Inferior parietal cortex (tissue), 1 donor: ENCODE measurements around the gene KDM1B.

Source experiments
- DNase-seq: peaks from one replicate; pipeline ENCODE4 v3.0.0-alpha.2; 2016; ENCODE audit errors: extremely low spot score

The KDM1B gene

DNA sequence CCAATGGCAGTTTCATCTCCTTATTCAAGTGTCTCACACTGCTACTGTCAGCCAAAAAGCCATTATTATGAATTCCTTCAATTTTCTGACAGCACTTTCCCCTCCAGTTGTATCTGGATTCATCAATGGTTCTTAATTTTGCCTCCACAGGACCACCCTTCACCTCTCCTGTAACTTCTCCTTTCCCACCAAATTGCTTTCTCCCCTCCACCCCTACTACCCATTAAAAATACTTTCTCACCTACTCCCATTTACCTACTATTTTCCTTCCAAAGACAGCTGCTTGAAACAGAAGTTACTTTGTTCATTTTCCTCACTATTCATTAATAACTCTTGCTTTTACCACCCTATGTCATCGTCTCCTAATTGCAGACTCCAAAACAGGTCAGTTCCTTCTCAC lies 79.3 kb downstream of the KDM1B start:
- no peak for DNase-seq

DNA sequence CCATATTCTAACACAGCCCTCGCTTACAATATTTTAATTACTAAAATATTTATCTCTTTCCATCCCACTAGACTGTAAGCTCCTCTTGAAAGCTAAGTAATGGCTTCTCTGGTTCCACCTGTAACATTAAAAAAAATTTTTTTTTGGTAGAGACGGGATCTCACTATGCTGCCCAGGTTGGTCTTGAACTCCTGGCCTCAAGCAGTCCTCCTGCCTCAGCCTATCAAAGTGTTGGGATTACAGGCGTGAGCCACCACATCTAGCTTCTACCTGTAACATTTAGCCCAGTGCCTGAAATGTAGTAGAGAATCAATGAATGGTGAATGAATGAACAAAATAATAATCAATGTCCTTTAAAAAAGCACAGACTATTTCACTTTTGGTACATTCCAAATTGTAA lies 80.3 kb downstream of the KDM1B start:
- no peak for DNase-seq

DNA sequence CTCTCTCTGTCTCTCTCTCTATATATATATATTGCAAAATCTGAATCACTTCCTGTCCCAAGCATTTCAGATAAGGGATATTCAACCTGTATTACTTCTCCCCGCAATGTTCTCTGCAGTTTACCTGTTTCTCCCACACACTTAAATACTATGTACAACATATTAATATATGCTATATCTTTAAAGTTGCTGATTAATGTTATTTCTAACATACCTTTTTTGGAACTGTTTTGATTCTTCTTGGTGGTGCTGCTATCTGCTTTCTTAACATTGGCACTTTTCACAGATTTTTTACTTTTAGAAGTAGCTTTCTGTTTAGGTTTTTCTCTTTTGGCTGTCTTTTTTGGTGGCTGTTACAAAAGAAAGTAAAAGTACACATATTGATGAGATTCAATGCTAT lies 81.9 kb downstream of the KDM1B start:
- no peak for DNase-seq

DNA sequence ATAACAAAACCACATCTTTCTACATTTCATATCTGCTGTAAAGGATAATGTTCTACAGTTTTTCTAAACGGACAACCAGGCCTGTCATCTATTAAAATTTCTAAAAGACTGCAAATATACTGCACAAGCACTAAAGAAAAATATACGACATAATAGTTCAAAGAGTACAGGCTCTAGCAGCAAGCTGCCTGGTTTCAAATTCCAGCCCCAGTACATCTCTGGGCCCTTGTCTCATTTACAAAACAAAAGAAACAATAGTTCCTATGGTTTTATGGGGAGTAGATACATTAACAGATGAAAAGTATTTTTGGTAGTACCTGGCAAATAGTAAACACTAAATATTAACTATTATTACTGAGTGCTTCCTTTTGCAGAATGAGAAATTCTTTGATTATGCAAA lies 85.0 kb downstream of the KDM1B start:
- no peak for DNase-seq

DNA sequence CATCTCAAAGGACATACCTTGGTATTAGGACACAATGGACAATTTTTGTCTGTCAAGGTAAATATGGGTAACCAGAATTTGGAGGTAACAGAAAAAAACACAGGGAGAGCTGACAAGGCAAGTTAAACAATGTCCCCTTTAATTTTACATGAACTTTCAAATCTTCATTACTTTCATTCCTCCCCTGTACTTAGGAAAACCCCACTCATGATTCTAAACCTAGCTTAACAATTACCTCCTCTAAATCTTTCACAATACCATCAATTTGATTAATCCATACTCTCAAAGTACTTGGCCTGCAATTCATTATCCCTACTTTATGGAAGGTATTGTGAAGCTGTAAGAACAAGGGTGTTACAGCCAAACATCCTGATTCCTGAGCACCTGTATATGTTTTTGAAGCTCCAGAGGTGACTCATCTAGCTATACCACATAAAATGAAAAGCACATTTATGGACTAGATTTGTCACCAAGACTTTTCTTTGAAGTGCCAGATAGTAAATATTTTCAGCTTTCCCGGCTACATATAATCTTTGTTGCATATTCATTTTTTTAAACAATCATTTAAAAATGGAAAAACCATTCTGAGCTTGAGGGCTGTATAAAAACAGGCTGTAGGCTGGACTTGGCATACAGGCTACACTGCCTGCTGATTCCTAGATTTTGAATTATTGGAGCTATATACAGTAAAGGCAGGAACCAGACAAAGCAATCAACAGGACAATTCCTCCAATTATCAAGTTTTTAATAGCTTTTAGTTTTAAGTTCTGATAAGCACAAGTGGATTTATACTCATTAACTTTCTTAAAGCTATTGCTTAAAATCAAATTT lies 86.2 kb downstream of the KDM1B start:
- DNase-seq, result no peak

DNA sequence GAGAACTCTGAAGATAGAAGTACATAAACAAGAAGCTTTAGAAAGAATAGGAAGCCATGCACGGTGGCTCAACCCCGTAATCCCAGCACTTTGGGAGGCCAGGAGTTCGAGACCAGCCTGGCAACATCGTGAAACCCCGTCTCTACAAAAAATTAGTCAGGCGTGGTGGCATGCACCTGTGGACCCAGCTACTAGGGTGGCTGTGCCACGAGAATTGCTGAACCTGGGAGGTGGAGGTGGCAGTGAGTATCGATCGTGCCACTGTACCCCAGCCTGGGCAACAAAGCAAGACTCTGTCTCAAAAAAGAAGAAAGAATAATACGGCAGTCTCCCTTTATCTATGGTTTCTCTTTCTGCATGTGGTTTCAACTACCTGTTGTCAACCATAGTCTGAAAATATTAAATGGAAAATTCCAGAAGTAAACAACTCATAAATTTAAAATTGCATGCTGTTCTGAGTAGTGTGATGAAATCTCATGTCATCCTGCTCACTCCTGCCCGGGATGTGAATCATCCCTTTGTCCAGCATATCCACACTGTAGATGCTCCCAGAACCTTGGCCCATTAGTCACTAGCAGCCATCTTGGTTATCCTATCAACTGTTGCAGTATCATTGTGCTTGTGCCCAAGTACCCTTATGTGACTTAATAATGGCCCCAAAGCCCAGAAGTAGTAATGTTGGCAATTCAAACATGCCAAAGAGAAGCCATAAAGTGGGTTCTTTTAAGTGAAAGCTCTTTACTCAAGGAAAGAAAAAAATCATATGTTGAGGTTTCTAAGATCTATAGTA lies 87.0 kb downstream of the KDM1B start:
- DNase-seq, result no peak

DNA sequence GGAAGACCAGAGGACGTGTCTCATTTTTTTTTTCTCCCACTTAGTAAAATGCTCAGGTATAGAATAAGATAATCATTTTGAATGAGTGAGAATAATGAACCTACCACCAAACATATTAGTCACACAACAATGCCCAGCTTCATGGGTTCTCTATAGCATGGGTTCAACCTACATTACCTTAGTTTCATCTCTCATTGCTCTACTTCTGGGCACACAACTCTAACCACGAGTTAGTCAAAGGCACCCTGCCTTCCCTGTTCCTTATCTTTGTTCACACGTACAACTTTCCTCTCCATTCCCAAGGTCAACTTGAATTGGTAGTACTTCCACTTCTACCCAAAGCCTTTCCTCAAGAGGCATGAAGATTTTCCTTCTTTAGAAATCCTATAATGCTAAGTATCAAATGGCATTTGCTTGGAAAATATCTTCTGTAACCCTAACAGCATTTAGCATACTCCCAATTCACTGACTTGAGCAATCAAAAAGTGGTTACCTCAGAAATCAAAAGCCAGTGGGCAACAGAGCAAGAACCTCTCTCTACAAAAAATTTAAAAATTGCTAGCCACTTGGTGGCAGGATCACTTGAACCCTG lies 88.2 kb downstream of the KDM1B start:
- DNase-seq, result no peak

DNA sequence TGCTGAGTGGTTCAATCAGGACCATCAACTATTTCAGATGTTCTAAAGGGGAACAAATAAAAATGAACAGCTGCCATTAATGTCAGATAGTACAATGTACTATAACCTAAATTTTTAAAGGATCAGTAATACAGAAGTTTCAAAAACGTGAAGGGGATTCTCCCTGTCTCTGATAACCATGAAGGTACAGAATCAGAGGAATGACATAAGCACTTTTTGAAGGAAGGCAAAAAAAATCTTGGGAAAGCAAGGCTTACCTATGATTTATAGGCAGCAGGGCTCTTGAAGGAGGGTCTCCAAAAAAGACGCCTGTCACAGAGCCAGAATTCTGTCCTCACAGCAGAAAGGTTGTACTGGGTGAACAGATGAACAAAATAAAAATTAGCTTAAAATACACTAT lies 89.0 kb downstream of the KDM1B start:
- DNase-seq, result no peak

DNA sequence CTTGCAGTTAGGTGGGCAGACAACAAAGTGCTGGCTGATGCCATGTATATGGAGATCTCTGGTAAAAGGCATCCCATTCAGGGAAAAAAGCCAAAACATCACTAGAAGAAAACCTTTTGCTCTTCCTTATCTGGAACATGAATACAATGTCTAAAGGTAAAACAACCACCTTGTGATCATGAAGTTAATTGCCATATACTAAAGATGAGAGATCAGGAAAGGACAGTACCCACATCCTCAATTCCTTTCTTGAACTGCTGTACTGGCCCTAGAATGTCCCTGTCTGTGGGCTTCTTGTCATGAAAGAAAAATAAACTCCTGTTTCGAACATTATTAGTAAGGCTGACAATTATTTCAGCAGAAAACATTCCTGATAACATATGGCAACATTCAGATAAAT lies 89.9 kb downstream of the KDM1B start:
- DNase-seq, result no peak

DNA sequence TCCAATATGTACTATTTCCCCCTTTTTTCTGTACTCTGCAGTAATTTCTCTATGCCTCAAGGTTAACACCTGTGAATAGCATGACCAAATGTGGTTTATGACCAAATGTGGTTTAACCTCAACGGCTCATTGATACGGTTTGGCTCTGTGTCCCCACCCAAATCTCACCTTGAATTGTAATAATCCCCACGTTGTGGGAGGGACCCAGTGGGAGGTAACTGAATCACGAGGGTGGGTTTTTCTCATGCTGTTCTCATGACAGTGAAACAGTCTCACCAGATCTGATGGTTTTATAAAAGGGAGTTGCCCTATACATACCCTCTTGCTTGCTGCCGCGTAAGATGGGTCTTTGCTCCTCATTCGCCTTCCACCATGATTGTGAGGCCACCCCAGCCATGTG lies 90.4 kb downstream of the KDM1B start:
- DNase-seq, result no peak

DNA sequence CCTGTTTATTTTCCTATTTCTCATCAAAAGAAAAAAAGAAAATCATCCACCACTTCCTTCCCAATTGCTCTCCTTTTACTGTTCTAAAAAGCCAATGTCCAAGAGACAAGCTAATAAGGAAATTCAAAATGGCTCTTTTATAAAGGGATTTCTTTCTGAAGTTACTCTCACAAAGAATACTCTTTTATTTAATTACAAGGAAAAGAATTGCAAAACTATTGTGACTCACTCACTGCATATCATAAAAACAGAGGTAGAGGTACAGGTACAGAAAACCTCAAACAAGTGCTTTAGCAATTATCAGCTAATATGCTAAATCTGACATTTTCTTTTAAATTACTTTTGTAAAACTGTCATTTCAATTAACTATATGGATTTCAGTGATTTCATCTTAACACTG lies 91.0 kb downstream of the KDM1B start:
- DNase-seq, result no peak

DNA sequence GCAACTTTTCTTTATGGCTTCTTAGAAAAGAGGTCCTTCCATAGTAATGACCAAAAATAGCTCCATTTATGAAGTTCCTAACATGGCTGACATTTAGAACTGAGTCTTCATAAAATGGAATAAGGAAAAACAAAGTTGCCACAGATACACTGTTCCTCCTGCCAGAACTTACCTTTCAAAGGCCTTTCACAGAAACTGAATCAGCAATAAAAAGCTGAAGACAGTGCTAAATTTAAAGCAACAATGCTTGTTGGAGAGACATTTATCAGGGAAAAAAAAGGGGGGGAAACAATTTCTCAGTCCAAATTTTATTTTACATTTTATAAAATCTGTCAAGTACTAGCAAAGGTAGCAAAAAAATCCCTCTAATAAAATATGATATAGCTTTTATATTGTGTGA lies 91.8 kb downstream of the KDM1B start:
- DNase-seq, result no peak

DNA sequence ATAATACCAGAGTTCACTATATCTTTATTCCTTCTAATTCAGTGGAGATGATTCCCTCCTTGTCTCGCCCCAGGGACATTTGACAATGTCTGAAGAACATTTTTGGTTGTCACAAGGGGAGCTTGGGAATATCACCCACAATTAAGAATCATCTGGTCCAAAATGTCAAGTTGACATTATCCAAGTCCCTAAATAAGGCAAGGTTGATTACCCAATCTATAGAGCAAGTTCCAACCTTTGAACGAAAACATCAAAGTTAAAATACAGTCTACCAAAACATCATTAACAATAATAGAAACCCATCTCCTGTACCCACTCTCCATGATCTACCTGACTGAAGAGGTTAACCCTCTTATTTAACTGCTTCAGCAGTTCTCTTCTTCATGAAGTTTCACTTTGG lies 93.5 kb downstream of the KDM1B start:
- no peak for DNase-seq

DNA sequence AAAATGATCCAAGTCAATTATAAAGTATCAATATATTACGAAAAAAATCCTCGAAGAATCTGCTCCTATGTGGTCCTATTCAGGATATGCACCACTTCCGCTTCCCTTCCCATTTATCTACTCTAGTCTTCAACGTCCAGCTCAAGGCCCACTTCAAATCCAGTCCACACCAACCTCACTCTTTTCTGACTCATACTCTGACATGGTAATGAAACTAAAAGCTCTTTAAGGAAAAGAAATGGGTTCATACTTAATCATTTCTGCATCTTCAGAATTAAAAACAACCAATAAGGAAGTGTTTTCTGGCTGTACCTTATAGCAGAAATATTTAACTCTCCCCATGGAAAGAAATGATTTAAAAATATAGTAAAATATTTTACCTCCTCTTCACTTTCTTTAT lies 94.0 kb downstream of the KDM1B start:
- no peak for DNase-seq

DNA sequence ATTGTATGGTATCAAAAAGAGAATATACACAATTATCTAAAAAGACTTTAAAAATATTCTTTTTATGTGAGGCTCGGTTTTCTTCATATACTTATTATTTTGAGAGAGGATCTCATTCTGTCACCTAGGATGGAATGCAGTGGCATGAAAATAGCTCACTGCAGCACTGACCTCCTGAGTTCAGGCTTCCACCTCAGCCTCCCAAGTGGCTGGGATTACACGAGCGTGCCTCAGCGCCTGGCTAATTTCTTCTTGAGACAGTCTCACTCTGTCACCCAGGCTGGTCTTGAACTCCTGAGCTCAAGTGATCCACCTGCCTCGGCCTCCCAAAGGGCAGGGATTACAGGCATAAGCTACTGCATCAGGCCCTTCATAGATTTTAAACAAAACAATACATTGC lies 98.4 kb downstream of the KDM1B start:
- DNase-seq, result no peak

DNA sequence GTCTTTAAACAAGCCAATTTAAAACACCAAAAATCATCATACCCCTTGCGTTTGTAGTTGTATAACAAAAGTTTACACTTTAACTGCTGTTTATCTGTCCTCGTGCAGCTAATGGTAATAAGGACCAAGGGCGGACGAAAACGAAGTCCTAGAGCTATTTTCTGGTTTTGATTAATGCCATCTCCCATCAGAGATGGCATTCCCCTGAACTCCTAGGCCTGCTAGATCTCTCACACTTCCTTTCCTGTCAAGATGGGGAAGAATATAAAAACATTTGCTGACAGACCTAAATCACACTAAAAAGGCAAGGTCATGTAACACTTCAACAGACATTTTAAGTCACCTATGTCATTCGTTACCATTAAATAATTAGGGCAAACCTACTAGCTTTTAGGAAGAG lies 99.6 kb downstream of the KDM1B start:
- DNase-seq, result no peak

DNA sequence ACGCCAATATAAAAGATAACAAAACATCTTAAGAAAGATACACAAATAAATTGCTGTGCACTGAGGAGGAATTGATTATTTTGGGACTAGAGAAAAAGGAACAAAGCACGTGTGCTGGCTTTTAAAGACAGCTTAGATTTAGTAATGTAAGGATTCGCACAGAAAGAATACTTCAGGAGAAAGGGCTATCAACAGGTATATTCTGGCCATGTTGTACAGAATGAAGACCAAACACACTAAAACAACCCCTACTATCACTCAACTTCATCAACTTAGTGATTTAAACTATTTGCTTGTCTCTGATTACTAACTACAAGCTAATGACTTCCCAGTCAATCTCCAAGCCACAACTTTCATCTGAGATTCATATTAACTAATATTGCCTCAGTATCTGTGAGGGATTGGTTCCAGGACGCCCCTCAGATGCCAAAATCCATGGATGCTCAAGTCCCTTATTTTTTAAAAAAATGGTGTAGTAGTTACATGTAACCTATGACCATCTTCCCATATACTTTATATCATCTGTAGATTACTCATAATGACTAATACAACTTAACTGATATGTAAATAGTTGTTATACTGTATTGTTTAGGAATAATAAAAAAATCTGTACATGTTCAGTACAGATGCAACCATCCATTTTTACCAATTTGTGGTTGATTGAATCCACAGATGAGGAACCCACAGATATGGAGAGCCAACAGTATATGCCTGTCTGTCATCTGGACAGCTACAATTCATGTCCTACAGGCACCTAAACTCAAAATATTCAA lies 104.6 kb downstream of the KDM1B start:
- DNase-seq, result no peak

DNA sequence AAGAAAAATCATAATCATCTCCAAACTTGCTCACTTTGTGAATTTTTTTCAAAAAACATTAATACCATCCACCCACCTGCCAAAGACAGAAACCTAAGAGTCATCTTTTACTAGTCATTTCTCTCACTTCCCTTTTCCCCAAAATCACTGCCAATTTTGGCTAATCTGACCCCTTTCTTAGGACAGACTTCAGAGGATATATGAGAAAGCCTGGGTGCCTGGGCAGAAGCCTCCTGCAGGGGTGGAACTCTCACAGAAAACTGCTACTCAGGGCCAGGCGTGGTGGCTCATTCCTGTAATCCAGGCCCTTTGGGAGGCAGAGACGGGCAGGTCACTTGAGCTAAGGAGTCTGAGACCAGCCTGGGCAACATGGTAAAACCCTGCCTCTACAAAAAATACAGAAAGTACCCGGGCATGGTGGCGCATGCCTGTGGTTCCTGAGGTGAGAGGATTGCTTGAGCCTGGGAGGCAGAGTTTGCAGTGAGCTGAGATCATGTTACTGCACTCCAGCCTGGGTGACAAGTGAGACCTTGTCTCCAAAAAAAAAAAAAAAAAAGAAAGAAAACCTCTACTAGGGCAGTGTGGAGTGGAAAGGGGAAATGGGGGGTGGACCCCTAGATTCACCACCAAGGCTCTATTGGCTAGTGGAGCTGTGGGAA lies 105.4 kb downstream of the KDM1B start:
- DNase-seq, result no peak

DNA sequence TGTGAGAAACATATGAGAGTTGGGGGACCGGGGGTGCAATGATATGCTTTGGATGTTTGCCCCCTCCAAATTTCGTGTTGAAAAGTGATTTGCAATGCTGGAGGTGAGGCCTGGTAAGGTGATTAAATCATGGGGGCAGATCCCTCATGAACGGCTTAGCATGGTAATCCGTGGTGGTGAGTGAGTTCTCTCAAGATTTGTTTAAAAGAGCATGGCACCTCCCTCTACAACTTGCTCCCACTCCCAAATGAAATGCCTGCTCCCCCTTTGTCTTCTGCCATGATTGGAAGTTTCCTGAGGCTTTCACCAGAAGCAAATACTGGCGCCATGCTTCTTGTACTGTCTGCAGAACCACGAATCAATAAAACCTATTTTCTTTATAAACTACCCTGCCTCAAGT lies 106.7 kb downstream of the KDM1B start:
- no peak for DNase-seq

DNA sequence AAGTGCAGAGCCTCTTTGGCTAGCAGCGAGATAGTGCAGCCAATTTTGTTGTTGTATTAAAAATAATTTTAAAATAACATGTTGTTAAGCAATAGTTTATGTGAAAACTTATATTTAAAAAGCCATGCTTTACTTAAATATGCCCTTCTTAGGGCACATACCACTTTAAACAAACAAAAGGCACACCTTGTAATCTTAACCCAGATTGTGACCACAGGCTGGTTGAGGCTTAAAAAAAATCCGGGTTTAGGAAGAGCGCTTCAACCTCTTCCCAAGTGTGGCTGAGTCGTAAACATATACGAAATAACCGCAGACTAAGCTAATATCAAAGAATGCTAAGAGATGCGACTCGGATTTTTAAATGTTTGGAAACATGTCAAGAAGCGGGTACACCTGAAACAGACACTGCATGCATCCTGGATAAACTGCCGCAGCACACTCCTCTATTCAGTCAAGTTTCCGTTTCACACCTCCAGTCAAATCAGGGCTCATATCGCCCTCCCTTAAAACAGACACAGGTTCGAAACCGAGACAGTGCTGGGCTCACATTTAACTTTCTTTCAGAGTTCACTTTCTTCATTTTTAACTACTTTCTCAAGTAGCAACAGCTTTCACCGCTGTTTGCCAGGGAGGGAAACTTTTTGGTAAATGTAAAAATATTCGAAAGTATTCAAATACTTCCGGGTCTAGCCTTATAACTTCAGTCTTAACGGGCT lies 107.6 kb downstream of the KDM1B start:
- peak; percentile 20 for DNase-seq
